Hepatic stellate cell (primary cell): ENCODE data around the gene DOCK10.
"Not testable (repeated sequence)": the region's sequence is repeated elsewhere in the genome, so short reads cannot be mapped to it uniquely, and the experiment has no call there.

Experiments used
- DNase-seq: peaks from one replicate; pipeline ENCODE4 v3.0.0; 2011; ENCODE audit warnings: low spot score

The DOCK10 gene

DNA sequence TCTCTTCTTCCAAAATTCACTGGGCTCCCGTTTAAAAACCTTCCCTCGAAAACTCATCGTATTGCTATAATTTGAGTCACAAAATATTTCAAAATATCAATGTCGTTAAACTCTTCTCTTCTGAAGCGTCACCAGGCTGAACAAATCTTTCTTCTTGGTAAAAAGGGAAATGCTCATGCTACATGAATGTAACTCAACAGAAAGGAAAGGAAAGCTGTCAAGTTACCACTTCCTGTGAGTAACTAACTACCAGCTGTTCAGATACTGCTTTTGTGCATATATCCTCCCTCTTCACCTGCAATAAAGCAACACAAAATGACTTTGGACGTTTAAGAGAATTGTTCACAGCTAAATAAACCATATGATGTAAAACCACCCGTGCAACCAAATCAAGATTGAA is 95.4 kb downstream of the DOCK10 start:
- DNase-seq: peak; percentile 24

DNA sequence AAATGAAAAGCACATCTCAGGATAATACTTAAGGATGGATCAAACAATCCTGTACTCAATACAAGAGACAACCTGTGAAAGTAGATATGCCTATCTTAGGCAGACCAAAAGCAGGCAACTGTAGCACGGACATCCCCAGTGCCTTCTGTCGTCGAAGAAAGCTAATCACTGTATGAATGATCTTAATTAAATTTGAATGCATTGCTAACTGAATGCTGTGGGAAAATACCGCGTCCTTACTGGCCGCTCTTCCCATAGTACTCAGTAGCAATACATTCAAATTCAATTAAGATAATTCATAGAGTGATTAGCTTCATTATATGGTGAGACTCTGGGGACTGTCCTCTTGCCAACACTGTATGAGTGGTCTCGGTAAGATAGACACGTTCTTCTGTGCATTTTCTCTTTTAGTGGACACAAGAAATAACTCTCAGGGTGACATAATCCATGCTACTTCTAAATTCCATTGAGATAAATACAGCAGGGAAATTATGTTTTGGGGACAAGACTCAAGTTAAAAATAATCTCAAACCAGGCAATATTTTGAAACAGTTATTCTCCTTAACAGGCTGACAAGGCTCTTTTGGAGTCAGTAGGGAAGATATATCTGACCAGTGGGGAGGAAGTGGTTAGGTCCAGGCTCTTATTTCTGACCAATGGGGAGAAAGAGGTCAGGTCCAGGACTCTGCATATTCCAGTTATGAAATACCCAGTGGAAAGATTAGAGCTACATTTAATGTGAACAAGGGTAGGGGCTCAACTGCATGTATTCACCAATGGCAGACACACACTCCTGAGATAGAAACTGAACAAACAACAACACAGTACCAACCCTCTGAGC is 97.3 kb downstream of the DOCK10 start:
- DNase-seq: no peak

DNA sequence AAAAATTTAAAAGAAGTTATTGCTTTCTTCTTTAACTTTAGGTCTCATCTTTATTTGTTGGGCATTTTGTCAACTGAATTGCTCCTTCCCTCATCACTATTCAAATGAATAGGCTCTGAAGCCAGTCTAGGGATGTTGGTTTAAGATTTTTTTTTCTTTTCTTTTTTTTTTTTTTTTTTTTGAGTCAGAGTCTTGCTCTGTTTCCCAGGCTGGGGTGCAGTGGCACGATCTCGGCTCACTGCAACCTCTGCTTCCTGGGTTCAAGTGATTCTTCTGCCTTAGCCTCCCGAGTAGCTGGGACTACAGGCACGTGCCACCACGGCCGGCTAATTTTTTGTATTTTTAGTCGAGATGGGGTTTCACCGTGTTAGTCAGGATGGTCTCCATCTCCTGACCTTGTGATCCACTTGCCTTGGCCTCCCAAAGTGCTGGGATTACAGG is 98.6 kb downstream of the DOCK10 start:
- DNase-seq: not testable (repeated sequence)

DNA sequence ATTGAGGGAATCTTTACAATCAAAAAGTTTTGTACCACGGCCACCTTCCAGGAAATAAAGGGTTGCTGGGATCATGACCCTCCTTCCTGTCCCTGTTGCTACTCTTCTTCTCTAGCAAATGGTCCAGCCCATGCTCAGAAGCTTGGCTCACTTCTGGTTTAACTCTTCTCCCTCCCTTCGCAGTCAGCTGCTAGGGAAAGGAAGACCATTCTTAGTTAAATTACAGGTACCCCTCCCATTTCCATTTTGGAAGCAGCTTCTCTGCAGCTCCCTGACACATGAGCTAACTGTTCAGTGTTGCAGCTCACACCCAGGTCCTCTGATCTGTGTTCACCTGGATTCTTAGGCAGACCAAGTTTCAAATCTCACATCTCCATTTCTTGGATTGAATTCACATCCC is 100.3 kb downstream of the DOCK10 start:
- no peak for DNase-seq

DNA sequence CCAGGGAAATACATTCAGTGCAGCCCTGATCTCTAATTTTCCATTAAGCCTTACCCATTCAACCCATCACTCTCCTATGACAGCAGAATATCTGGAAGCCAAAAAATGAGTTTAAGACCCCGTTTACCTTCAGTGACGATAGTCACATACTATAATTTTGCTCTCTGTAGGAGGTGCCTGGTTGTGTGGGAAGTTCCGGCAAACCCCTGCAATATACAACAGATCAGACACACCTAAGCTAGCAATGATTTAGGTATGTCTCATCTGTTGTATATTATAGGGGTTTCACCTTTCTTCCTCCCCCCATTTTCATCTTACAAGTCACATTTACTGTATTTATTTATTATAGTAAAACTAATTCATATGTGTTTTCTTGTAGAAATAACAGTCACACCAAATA is 101.7 kb downstream of the DOCK10 start:
- no peak for DNase-seq

DNA sequence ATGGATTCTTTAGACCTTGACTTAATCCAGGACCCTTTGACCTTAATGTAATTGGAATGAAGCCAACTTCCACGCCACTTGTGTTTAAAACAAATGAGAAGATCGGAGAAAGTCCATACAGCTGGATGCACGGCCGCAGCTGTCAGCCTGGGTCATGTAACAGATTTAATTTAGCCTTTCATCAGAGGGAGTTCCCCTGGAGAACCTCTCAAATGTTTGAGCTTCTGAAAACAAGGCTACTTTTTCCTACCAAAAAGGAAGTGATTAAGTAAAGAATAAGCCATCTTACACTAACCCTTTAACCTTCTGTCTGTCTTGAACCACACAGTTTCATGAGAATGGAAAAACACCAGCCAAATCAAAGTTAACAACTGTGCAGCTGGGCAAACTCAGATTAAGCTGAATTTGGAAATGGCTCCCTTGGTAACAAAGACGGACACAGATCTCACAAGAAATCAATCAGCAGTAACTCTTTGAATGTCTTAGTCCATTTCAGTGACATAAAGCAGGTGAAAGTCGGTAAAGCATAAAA is 103.6 kb downstream of the DOCK10 start:
- peak; percentile 20 for DNase-seq

DNA sequence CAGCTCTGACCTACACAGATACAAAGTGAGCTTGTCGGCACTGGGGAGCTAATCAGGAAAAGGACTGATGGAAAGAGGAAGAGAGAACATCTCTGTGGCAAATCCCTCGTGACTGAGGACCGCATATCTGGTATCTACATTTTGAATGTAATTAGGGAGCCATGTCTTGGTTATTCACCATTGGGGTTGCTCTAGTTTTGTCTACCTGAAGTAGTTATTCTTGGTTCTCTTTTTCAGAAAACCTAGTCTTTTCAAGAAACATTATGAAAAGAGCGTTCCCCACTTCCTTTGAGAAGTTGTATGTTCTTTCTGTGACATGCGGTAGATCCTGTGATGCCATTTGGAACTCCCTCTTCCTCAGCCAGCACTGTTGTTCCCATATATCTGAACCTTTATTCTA is 104.4 kb downstream of the DOCK10 start:
- DNase-seq: no peak

DNA sequence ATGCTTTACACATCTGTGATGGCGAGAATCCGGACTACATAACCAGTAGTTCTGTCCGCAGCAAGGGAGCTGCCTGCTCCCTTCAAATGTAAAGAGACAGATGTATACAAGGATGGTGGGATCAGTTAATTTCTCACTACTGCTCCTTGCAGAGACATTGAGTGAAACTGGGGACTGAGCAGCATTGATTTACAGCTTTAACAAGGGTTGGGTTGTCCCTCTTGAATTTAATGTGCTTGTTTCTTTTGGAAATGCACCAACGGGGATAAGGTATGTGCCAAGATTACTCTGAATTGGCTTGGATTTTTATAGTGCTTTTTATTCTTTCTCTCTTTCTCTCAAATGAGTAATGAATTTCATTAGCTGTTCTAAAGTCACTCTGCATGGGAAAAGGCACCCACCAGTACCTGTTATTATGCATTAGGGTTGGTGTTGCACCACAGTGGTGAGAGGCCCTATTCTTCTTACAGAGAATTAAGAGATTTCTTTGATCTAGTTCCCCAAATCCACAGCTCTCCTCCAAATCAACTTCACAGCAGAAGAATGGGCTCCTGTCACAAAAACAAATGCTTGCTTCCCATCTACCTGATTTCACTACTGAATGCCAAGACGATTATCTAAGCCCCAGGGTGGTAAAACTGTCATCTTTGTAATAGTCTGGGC is 107.6 kb downstream of the DOCK10 start:
- DNase-seq: no peak

DNA sequence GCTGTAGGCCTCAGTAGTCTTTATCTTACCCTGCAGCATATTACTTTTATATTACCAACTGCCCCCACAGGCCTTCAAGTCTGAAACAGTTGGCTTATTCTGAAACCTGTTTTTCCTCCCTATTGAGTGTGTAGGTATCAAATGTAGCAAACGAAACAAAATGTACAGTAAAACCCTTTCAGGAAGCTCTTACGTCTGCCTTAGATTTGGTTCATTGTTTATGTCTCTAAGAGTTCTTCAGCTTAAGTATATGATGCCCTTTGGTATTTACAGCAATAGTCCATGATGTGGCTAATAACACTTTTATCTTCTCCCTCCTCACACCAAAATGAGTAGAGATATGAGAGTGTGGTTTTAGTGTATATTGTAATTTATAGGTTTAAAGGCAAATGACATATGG is 108.8 kb downstream of the DOCK10 start:
- DNase-seq: no peak

DNA sequence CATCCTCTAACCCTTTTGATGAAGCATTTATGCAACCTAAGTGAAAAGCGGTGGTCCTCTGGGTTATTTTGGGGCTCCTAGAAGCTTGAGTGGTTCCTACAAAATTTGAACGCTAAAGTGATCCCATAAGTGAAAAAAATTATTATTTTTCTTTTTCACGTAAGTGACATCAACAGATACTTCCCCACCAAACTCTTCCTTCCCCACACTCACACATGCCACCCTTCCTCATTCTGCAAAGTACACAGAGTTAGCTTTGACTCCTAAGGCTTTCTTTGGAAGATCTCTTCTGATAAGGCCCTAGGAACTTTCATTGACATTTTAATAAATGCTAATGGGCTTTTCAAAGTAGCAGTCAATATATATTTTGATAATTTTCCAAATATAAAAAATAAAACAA is 109.7 kb downstream of the DOCK10 start:
- DNase-seq: no peak

DNA sequence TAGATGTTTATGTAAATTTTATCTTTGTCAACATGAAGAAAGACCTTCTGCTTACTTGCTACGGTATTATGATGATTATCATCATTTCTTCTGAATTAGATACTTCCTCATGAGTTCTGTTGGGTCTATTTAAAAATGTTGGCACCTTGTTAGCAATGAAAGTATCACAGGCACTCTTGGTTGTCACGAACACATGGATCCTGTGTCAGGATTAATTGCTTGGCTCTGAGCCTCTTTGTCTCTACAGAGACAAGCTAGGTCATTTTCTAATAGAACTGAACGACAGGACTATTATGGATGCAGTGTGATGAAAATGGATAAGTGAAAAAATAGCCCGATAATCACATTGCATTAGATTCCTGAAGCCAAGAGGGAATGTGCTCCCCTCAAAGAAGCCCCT is 110.3 kb downstream of the DOCK10 start:
- no peak for DNase-seq

DNA sequence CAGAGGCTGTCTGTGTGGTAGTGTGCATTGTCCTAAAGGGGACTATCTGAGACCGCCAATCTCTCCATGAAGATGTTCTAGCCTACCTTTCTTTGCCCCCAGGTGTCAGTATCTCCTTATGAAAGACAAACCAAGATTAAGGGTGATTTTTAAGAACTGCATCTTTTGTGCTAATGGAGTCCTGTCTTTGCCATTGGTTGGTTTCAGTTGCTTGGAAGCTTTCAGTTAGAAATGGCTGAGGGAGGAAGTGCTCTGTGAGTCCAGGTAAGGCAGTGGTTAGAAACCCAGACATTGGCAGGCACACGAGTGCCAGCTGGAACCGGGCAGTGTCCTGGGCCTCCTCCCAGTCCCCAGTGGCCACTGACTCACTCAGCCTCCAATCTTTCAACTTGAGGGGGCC is 111.3 kb downstream of the DOCK10 start:
- DNase-seq: no peak

DNA sequence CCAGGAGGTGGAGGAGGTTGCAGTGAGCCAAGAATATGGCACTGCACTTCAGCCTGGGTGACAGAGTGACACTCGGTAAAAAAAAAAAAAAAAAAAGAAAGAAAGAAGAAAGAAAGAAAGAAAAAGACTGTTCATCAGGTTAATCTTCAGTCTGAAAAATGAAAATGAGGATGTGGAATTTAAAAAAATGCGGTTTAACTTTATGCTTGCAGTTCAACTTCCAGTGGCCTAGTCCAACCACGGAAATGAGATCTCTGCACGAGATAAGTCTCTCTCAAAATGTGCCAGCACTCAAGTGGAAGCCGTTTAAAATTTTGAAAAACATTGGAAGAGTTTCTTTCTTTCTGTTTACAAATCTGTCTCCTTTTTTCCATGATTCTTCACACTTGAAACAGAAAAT is 112.1 kb downstream of the DOCK10 start:
- DNase-seq: no peak

DNA sequence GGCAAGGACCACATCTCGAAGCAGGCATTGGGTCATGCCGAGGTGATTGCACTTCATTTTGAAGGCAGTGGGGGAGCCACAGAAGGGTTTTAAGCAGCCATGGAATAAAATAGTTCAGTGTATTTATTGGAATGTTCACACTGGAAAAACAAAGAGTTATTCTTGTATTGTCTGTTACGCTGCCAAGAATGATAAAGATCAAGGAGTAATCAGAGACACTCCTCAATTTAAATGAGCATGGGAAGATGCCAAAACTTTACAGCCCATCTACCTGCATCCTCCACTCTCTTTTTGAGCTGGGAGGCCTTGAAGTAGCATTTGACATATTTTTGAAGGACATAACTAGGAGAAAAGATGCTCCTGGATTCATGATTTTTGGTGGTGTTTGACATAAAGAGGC is 112.8 kb downstream of the DOCK10 start:
- no peak for DNase-seq

DNA sequence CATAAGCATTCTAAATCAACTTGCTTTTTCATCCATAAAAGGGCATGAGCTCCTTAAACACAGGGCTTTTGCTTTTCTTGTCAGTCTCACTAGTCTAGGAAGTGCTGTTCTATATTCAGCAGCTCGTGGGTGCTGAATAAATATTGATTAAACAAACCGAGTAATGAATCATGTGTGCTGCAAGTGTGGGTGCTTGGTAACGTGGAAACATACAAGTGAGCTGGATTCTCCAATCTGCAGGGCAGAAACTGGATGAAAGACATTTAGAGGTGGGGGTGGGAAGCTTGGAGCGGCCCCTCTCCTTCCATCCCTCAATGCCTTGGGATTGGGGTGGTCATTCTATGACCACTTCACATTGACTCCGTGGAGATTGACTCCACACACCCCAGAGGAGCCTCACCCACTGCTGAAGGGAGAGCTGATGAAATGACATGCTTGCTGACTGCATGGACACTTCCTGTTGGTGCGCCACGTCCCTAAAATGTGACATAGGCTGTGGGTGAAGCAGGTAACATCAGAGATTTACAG is 114.6 kb downstream of the DOCK10 start:
- DNase-seq: peak; percentile 56

DNA sequence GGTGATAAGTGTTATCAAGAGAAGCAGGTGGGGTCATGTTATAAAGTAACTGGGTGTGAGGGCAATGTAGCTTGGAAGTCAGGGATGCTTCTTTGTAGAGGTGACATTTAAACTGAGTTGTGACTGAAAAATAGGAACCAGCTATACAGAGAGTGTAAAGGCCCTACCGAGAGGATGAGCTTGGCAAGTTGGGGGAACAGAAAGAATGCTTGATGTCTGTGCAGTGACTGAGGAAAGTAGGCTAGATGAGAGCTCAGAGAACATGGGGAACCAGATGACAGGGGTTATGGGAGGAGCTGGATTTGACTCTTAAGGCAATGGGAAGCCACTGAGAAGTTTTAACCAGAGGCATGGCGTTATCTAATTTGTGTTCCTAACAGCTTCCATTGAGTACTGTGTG is 115.3 kb downstream of the DOCK10 start:
- DNase-seq: no peak

DNA sequence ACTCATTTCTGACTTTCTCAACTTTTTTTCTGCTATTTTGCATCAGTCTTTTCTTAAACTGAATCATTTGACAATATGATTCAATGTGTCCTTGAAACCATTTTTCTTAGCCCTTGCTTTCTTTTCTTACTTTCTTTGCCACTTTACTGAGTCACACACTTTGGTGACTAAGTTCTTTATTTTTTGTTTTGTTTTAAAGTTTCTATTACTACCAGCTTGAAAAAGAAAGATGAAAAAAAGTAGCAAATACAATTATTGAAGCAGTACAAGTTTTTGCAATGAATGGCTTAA is 116.5 kb downstream of the DOCK10 start:
- DNase-seq: peak; percentile 26

DNA sequence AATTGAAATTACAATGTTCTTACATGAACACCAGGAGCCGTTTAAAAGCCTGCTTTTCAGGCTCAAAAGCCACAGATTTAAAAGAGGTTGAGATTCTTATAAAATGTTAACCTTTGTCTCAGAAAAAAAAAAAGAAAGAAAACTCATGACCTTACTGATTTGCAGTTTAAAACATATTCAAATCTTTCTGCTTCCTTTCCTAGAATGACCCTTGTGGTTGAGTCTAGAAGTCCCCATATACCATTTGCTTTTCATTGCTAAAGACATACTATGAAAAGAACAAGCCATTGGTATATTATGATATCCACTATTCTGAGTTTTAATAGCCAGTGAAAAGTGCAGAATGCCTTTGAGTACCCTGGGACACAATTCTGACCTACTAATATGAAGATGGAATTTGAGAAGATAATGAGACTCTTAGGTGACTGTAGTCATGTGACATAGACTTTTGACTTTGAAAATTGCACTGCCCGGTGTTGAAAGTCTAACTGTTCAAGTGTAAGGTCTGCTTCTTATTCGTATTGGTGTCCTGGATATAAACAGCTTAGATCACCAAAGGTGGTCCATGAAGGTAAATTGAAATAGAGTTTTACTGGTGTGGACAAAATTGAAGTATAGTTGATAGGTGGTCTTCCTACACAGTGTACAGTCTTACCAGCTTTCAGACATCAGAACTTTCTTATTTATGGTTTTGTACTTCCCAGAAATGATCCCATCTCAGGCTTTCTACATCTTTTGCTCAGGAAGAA is 117.0 kb downstream of the DOCK10 start:
- no peak for DNase-seq

DNA sequence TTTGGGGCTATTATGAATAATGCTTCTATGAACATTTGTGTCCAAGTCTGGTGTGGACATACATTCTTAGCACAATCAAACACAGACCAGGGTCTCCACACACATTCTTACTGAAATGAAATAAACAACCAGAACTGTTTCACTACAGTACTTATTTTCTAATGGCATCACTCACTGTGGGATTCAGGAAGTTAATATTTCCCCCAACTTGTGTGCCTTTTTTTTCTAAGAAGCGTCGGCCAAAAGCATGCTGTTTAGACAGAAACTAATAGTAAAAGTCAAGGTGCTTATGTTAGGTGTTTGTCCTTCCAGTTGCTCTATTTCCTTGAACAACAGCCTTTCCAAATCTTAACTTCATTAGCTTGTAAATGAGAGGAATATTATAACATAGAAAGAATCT is 117.6 kb downstream of the DOCK10 start:
- no peak for DNase-seq

DNA sequence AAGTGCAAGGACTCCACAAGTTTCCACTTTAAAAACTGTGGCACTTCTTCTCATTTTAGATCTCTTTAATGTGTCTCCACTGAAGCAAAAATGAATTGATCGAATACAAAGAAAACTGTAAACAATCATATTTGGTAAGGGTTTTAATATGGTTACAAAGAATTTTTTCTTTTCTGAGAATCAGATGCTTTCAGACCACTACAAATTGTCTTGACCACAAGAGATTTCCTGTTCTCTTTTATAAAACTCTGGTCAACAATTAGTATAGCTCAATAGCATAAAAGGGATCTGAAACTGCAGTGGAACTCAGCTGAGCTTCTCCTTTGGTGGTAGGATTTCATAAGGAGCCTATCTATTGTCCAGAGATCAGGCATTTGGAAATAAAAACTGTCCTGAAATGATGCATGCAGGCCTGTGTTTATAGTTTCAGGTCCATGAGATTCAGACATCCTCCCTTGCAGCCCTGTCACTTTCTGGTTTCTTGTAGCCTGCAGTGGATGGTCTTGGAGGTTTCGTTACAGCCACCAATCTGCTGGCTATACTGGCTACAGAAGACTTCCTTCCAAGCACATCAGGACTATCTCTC is 120.0 kb downstream of the DOCK10 start:
- DNase-seq: no peak

DNA sequence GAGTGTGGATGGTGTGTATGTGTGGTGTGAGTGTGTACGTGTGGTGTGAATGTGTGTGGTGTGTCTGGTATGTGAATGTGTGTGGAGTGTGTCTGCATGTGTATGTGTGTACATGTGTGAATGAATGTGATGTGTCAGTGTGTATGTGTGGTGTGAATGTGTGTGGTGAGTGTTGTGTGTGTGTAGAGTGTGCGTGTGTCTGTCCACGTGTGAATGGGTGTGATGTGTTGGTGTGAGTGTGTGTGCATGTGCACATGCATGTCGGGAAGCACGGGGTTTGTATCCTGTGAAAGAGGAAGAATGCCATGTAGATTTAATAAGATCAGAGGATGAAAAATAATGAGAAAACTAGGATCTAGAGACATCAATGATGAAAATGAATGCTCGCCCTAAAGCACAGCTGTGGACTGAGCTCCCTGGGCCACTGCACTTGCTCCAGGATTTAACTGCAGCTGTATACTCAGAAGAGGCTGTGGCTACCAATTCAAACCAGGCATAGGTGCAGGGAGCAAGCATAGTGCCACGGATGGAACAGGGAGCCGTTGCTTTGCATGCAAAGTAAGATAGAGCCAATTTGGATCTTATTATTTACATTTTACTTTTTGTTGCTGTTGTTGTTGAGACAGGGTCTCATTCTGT is 122.7 kb downstream of the DOCK10 start:
- no peak for DNase-seq
